Parathyroid adenoma (tissue), 2 donors: ENCODE results near the gene AGAP1.

Source experiments
- H2AFZ ChIP-seq: fragments of 300-600 bp; sonication (generic); one replicate; pipeline ENCODE4 v1.7.0; 2017; ENCODE audit warnings: antibody characterized with exemption, mild to moderate bottlenecking
- H3K27ac ChIP-seq: fragments of 300-600 bp; sonication (generic); one replicate; pipeline ENCODE4 v1.7.0; 2017
- H3K27me3 ChIP-seq: fragments of 300-600 bp; sonication (generic); one replicate; pipeline ENCODE4 v1.7.0; 2017; ENCODE audit warnings: low read length; ENCODE audit not compliant: control insufficient read depth, insufficient read depth
- H3K36me3 ChIP-seq: fragments of 300-600 bp; sonication (generic); one replicate; pipeline ENCODE4 v1.7.0; 2017; ENCODE audit warnings: low read length; ENCODE audit not compliant: control insufficient read depth, insufficient read depth
- H3K4me1 ChIP-seq: fragments of 300-600 bp; sonication (generic); one replicate; pipeline ENCODE4 v1.7.0; 2017; ENCODE audit warnings: control low read depth
- H3K4me2 ChIP-seq: fragments of 300-600 bp; sonication (generic); one replicate; pipeline ENCODE4 v1.7.0; 2017; ENCODE audit warnings: low read length
- H3K4me3 ChIP-seq: fragments of 300-600 bp; sonication (generic); one replicate; pipeline ENCODE4 v1.7.0; 2017; ENCODE audit warnings: low read depth, low read length
- H3K79me2 ChIP-seq: fragments of 300-600 bp; sonication (generic); one replicate; pipeline ENCODE4 v1.7.0; 2017; ENCODE audit warnings: control low read depth
- H3K9ac ChIP-seq: fragments of 300-600 bp; sonication (generic); one replicate; pipeline ENCODE4 v1.7.0; 2017; ENCODE audit warnings: mild to moderate bottlenecking
- H3K9me3 ChIP-seq: fragments of 300-600 bp; sonication (generic); one replicate; pipeline ENCODE4 v1.7.0; 2017; ENCODE audit warnings: low read length; ENCODE audit not compliant: control insufficient read depth
- CTCF ChIP-seq: fragments of 300-600 bp; sonication (generic); IDR thresholded peaks from one replicate; pipeline ENCODE4 v1.7.0; 2017; ENCODE audit warnings: antibody characterized with exemption, mild to moderate bottlenecking
- donor health status: primary hyperparathyroidism.

The AGAP1 gene

GRCh38 chr2:235968155-235968554 is 474.3 kb downstream of the AGAP1 start:
- no peak for TF ChIP-seq CTCF
- H3K36me3 ChIP-seq, result no peaks in the 10 kb centered on the region
- H3K9ac ChIP-seq, result no peak overlapping the region
- peak overlapping the region; percentile 45 for H3K27ac ChIP-seq
- no peaks in the 10 kb centered on the region for H3K9me3 ChIP-seq
- H3K27me3 ChIP-seq, result no peaks in the 10 kb centered on the region
- peak overlapping the region; percentile 33 for H3K4me3 ChIP-seq
- peaks cover 9% of the 10 kb centered on the region for H3K4me1 ChIP-seq
- H3K4me2 ChIP-seq, result peak overlapping the region; percentile 59
- peak overlapping the region; percentile 47 for H2AFZ ChIP-seq
- H3K79me2 ChIP-seq, result no peaks in the 10 kb centered on the region

GRCh38 chr2:235968616-235969324 is 474.9 kb downstream of the AGAP1 start:
- H2AFZ ChIP-seq, result peak overlapping the region; percentile 47
- H3K36me3 ChIP-seq, result no peaks in the 10 kb centered on the region
- TF ChIP-seq CTCF, result no peak
- peak overlapping the region; percentile 59 for H3K4me2 ChIP-seq
- H3K4me1 ChIP-seq, result peaks cover 9% of the 10 kb centered on the region
- H3K9ac ChIP-seq, result no peak overlapping the region
- peak overlapping the region; percentile 33 for H3K4me3 ChIP-seq
- no peaks in the 10 kb centered on the region for H3K79me2 ChIP-seq
- H3K9me3 ChIP-seq, result no peaks in the 10 kb centered on the region
- H3K27ac ChIP-seq, result peak overlapping the region; percentile 45
- no peaks in the 10 kb centered on the region for H3K27me3 ChIP-seq

- Histone ChIP-seq H3K27ac (no peak overlapping the region), H2AFZ (no peak overlapping the region), H3K9ac (no peak overlapping the region), H3K36me3 (no peaks in the 10 kb centered on the region), H3K27me3 (no peaks in the 10 kb centered on the region), H3K79me2 (no peaks in the 10 kb centered on the region), H3K4me3 (no peak overlapping the region), H3K4me1 (peaks cover 9% of the 10 kb centered on the region), H3K9me3 (no peaks in the 10 kb centered on the region), H3K4me2 (no peak overlapping the region)
- TF ChIP-seq CTCF, result no peak
Observed at GRCh38 chr2:235970204-235971040, 476.6 kb downstream of the AGAP1 start.

- H3K79me2 ChIP-seq, result no peaks in the 10 kb centered on the region
- no peak overlapping the region for H3K4me2 ChIP-seq
- no peak for TF ChIP-seq CTCF
- H3K4me3 ChIP-seq, result no peak overlapping the region
- no peaks in the 10 kb centered on the region for H3K27me3 ChIP-seq
- H2AFZ ChIP-seq, result no peak overlapping the region
- H3K36me3 ChIP-seq, result no peaks in the 10 kb centered on the region
- no peaks in the 10 kb centered on the region for H3K9me3 ChIP-seq
- no peaks in the 10 kb centered on the region for H3K4me1 ChIP-seq
- H3K27ac ChIP-seq, result no peak overlapping the region
- no peak overlapping the region for H3K9ac ChIP-seq
Observed at GRCh38 chr2:235976516-235976915, 482.7 kb downstream of the AGAP1 start.
